Activated CD4-positive, alpha-beta T cell treated with anti-CD3 and anti-CD28 coated beads, Interleukin-10, Interleukin-2, amounts not matched to agents 100 ng/mL and 50 ng/mL, durations not matched to agents 16 hours and 8 hours (primary cell): Measurements from ENCODE around the gene FNDC3A.

Source experiments
- DNase-seq: peaks from one replicate; pipeline ENCODE4 v3.0.0-alpha.2; 2020

FNDC3A gene, protein sequence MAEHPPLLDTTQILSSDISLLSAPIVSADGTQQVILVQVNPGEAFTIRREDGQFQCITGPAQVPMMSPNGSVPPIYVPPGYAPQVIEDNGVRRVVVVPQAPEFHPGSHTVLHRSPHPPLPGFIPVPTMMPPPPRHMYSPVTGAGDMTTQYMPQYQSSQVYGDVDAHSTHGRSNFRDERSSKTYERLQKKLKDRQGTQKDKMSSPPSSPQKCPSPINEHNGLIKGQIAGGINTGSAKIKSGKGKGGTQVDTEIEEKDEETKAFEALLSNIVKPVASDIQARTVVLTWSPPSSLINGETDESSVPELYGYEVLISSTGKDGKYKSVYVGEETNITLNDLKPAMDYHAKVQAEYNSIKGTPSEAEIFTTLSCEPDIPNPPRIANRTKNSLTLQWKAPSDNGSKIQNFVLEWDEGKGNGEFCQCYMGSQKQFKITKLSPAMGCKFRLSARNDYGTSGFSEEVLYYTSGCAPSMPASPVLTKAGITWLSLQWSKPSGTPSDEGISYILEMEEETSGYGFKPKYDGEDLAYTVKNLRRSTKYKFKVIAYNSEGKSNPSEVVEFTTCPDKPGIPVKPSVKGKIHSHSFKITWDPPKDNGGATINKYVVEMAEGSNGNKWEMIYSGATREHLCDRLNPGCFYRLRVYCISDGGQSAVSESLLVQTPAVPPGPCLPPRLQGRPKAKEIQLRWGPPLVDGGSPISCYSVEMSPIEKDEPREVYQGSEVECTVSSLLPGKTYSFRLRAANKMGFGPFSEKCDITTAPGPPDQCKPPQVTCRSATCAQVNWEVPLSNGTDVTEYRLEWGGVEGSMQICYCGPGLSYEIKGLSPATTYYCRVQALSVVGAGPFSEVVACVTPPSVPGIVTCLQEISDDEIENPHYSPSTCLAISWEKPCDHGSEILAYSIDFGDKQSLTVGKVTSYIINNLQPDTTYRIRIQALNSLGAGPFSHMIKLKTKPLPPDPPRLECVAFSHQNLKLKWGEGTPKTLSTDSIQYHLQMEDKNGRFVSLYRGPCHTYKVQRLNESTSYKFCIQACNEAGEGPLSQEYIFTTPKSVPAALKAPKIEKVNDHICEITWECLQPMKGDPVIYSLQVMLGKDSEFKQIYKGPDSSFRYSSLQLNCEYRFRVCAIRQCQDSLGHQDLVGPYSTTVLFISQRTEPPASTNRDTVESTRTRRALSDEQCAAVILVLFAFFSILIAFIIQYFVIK

DNA sequence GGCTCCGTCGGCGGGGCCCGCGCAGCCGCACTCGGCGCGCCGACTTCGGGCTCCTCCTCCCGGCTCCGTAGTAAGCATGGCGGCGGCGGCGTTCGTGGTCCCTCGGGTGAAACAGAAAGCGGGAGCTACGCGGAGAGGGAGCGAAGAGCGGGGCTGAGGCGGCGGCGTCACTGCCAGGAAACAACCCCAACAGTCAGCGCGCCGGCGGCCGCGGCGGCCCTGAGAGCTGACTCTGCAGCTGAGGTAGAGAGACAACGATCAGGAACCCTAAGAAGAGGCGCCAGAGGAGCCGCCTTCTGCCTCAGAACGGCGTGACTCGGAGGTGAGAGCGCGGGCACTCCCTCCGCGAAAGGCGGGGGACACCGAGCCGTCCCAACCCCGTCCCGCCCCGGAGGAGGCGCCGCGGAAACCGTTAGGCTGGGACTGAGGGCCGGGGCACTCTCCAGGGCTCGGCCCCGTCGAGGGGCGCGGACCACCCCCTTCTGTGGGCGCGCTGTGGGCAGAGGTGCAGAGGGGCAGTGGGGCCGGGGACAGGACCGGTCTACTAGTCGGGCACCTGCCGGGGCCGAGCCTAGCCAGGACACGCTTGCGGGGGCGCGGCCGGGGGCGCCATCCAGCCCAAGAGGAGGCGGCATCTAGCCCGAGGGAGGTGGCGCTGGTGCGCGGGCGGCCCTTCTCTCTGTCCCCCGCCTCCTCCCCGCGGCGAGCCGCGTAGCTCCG lies at the start of gene FNDC3A:
TSS of gene FNDC3A (plus strand) at position 57 of the 720 bp plus-strand sequence. CDS start 30,279 bp downstream, outside the sequence.
- DNase-seq: peak; percentile 90

DNA sequence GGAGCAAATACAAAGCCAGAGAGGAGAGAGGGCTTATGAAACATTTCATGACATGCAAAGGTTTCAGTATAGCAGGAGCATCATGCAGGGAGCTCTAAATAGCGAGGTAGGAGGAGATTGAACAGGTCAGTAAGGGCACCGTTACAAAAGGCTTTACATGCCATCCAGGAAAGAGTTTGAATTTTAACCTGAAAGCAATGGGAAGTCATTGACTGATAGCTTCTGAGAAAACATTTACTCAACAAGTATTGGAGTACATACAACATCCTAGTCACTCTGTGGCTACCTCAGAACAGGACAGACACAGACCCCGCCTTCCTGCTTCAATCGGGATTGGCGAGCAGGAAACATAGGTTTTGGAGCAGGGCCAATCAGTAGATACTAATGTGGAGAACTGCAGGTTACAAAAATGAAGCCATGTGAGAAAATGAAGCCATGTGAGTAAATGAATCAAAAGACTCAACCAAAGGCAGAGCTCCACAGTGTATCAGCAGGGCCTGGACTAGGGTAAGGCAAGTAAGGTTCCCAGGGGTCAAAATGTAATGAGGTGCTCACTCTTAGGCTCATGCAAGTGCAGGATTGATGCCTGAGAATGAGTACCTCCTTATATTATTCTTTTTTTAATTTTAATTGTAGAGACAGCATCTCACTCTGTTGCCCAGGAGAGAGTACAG lies 46.8 kb upstream of the FNDC3A start:
- DNase-seq: no peak

DNA sequence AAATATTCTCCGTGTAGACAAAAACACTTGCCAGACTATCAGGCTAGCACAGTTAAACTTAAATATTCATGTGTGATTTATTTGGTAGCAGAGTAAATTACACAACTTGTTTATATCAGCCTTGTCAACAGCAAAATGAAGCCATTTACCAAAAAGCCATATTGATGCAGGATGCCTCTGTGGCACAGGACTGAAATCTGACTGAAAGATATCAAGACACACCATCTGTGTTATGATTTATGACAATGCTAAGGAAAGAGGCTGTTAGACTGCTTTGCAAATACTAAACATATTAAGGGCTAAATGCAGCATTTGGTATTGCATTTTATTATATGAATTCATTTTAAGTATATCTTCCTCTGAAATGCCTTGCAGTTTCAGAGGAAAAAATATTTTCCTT lies 44.8 kb upstream of the FNDC3A start:
- DNase-seq: no peak

DNA sequence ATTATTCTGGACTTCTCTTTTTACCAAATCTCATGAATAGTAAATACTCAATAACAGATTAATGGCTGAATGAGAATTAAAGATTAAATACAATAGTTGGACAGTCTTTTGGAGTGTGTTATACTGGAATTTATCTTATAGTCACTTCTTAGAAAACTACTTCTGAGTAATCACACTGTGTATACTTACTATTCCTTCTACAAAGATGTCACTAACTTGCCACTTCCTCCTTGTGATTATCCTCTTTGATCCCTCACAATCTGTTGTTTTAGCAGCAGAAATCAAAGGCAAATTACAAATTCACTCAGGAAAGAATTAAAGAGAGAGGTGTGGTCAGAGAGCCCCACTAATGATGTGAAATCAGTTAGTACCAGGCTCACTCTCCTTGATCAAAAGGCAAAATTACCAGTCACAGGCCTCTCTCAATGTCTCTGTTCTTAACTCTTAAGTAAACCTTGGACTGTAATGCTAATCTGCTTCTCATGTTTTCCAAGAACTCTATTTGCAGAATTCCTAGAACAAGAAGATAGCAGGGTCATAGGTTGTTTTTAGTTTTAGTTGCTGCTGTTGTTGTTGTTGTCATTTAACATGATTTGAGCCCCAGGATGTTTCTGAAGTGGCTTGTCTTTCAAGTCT lies 37.3 kb upstream of the FNDC3A start:
- DNase-seq: no peak

DNA sequence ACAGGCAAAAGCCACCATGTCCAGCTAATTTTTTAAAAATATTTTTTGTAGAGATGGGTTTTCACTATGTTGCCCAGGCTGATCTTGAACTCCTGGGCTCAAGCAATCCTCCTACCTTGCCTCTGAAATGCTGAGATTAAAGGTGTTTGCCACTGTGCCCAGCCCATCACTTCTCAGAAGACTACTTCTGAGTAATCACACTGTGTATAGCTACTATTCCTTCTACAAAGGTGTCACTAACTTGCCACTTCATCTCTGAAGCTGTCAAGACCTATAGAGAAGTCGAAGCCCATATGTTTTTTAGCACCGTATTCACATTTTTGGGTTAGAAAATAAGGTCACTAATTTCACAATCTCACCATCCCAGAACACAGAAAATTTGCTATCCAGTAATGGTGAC lies 36.0 kb upstream of the FNDC3A start:
- peak; percentile 17 for DNase-seq

DNA sequence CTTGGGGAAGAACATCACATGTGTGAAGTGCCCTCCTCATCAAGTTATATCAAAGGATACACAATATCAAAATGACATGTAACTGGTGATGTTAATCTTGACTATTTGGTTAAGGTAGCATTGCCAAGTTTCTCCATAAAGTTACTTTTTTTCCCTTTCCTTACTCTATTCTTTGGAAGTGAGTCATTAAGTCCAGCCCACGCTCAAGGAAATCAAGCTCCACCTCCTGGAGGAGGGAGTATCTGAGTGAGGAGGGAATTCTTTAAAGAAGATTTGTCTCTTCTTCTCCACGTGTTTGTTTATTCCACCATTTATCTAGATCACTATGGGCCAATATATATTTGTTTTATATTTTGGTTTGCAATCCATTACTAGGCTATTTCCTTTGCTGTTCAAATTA lies 33.6 kb upstream of the FNDC3A start:
- no peak for DNase-seq

DNA sequence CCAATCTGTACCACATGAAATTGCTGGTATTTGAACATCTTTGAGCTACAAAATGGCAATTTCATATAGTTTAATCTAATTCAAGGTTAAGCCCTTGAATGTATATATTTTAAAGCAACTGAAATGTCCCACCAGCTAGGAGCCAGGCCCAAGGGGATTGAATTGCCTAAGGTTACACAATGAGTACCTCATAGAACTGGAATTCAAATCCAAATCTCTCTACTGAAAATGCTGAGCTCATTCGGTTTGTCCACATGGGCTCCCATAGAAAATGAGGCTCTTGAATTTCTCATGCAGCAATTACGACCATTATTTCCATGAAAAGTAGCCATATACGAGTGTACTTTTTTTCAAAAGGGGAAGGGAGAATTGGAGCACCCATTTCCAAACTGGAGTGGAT lies 31.5 kb upstream of the FNDC3A start:
- DNase-seq: no peak

DNA sequence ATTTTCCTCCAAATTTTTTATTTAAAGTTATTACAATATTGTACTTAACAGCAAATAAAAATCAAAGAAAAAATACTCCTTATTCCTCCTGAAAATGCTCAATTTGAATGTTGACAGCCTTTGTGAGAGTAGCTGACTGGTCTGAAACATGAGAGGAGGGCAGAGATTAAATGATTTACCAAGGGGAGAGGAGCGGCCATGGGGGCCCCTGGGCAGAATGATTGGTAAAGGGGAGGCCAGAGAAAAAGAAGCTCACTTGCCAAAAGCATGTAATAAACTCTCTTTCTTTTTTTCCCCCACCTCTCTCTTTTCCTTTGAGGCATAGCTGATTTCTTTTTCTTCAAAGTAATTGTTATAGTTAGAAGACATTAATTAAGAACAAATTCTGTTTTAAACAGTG lies 30.1 kb upstream of the FNDC3A start:
- no peak for DNase-seq

DNA sequence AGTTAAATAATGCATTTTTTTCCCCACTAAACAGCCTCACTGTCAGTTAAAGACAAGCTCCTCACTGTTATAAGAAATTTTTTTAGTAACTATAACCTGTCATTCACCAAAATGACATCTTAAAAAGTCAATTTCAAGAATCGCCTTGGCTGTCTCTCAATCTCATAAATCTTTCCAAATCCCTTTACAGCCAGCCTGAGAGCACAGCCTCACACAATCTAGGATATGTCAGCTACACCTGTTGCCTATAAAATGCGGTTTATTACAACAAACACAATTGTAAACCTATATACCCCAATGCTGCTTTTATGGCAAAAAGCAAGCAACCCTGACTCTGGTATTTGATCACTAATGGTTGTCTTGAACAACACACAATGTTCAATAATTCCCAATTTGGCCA lies 29.5 kb upstream of the FNDC3A start:
- DNase-seq: no peak

DNA sequence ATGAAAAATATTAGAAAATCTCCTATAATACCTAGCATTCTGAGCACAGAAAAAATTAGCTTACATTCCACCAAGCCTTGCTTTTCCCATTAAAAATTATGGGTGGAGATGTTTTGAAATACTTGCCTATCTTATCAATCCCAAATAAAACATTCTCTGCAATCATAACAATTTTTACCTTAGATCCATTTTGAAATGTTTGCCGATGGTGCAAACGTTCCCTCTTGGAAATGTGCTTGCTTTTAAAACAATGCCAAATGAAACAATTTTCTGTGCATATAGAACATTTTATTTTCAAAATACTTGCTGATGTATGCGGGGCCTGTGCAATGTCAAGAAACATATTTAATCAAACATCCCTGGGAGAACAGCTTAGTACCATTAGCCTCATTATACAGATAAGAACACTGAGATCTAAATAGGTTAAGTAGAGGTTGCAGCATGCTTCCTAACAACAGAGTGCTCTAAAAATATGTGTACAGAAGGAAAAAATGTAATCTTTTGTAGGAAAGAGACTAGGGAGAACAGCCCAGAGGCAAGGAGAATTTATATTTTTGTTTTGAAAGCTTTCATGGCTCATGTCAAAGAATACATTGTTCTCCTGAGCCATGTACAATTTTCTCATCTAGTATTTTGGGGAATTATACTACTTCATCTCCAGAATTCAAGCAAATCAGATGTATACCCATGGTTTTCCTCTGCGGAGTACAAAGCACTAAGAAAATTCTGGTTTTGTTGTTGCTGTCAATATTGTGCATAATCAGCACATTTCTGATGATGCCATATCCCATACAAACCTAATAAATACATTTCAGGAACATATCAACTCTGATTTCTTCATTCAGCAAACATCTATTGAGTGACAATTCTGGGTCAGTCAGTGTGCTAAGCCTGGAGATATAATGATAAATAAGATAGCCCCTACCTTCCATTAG lies 25.9 kb upstream of the FNDC3A start:
- DNase-seq: no peak

DNA sequence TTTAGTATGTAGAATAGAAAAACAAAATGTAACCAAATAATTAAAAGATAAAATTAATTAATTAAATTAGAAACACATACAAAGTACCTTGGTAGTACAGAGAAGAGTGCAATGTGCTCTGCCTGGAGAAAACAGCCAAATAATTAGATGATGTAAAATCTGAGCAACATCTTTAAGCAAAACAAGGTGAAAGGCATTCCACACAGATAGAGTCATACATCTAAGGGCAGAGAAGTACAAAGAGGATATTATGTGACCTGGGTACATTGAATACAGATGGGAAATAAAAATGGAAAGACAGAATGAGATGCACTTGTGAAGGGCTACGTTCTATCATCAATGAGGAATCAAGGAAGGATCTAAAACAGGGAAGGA lies 25.2 kb upstream of the FNDC3A start:
- DNase-seq: no peak

DNA sequence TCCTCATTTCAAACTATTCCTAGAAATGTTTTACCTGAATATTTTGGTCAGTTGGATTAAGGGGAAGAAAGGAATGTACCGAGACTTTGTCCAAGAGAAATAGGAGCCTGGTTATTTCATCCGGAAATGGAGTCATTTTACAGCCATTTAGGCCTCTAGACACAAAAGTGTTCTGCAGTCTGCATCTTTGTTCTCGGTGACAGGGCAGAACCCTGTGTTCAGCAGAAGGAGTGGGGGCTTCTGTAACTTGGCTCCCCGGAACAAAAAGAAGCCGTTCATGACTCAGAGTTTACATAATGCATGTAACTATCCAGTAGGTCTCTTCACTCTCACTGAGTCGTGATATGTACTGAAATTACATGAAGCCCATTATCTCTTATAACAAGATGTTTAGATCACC lies 21.6 kb upstream of the FNDC3A start:
- DNase-seq: no peak

DNA sequence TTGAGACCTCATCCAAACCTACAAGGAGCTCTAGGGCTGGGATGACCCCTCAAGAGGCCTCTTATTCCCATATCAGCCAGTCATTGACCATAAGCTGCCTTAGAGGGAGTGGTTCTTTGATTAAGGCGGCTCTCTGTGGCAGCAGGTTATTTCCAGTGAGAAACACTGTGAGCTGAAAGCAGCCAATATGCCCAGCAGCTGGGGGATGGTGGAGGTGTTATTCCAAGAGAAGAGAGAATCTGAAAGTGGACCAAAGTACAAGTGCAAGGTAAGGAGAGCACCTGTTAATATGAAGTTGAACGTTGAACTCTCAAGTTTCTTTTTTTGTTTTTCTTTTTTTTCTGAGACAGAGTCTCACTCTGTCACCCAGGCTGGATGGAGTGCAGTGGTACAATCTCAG lies 20.2 kb upstream of the FNDC3A start:
- no peak for DNase-seq

DNA sequence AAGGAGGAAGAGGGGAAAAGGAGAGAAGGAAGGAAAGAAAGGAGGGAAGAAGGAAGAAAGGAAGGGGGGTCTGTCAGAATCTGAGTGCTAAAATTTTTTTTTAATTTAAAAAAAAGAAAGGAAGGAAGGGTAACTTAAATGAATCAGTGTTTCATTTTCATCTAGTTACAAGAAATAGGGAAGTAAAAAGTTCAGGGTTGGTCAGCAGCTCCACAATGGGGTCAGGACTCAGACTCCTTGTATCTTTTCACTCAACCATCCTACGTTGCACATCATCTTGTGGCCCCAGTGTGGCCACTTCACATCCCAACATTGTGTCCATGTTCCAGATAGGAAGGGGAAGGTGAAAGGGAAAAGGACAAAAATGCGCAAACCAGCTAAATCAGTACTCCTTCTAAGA lies 14.3 kb upstream of the FNDC3A start:
- no peak for DNase-seq

DNA sequence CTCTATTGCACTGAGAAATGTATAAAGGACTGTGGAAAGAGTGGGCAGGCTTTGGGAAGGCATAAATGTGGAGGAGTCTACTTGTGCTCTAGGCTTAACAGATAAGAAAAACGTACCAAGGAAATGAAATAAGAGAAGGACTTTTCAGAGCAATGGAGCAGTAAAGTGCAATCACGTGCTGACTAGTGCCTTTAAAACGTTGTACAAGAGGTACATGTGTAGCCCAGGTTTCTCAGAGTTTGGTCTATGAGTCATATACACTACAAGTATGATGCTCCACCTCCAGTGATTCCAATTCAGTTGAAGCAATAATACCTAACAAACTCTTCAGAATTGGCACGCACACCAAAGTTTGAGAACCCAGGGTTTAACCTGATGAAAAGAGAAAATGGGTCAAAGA lies 13.4 kb upstream of the FNDC3A start:
- DNase-seq: no peak

DNA sequence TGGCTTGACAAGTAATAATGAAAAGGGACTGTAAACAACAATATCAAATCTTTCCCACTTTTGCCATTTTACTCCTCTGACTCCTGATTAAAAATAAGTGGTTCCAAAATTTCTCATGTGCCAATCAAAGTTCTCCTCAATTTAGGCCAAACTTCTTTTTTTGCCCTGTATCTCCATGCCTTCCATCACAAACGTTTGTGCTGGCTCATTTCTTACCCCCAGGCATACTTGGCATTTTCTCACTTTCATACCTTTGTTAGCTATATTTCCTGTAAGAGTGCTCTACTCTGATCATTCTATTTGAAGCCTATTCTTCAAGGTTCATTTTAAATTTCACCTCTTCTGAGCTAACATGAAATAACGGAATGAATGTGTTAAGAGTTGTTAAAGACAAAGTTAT lies 10.0 kb upstream of the FNDC3A start:
- DNase-seq: no peak

DNA sequence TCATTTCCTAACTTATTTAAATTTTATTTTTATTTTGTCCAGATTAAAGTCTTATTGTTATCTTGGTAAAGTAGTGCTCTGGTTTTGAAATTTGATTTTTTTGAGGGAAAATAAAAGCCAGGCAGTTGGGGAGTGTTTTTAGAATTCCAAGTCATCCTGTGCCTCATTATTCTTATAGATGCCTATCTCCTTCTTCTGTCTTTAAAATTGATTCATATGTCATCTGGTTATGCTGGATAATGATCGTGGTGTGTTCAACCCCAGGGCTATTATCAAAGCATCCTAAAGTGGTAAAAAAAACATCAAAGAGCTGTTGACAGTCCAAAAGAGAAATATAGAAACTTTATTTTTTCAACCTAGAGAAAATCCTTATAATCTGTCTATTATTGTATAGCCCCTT lies 6.0 kb upstream of the FNDC3A start:
- no peak for DNase-seq

DNA sequence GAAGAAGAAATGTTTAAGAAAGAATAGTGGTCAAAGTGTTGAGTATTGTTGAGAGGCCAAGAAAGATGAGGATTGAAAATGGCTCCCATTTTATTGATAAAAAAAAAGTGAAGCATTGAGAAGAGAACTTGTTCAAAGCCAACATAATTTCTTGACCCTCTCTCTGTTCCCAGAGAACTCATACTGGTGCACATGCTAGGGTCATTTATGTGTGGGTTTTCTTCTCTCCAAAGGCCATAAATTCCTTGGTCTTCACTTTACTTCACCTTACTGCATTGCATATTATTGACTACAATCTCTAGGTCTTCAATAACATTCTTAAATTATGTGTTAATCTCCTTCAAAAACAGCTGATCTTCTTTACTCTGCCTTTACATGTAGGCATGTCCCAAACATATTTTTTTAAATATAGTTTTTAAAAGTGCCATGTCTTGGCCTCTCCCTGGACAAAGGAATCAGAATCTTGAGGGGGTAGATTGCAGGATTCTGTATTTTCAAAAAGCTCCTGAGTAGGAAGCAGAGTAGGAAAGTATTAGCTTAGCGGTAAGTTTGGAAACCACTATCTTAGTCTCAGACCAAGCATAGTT lies 1.8 kb upstream of the FNDC3A start:
- no peak for DNase-seq

DNA sequence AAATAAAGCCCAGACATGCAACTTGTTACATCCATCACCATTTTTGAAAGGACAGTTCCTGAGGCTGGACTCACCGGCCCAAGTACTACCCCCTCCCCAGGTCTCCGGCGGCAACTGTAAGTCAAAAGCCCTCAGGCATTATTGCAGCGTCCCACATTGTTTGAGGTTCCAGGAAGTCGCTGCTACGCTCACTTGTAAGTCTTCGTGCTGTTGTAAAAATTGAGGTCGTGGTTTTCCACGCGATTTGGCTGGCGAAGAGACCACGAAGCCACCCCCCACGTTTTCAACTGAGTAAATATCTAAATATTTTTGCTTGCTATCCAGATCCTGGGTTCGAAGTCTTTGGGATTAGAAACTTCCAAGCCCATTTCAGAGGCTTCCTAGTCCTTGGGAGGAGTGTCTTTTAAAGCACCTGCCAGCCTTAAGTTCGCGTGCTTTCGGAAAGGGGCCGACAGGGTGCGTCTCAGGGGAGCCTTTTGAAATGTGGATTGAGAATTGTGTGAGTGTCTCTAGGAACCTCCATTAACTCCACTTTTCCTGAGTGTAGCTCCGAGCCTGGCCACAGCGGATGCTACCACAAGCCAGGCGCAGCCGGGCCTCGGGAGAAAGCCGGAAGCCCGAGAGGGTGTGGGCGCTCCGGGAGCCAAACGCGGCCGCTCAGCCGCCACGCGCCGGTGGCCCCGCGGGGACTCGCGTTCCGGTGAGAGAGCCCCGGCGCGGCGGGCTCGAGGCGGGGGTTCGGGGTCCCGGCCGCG lies 434 bp upstream of the FNDC3A start:
- DNase-seq: no peak
